Thymus (tissue), 11 donors: Measurements from ENCODE around the gene MACROD2. TPM values are rescaled to one million over a fixed set of nuclear protein-coding genes. Genes with fewer than 3 reads are reported as not detected.

ENCODE experiments used
- DNase-seq, 9 donors: peaks; one replicate each; pipeline ENCODE4 v3.0.0-alpha.2; 2013; ENCODE audit warnings: low spot score in 9 of 9, low read depth in 6 of 9, missing footprints in 1 of 9
- H3K27ac ChIP-seq, 2 donors: one replicate each; pipeline ENCODE4 v1.5.1; 2013; ENCODE audit warnings: control low read depth in 1 of 2, low read depth in 1 of 2, low read length in 1 of 2, mild to moderate bottlenecking in 1 of 2, moderate library complexity in 1 of 2
- H3K27me3 ChIP-seq, 2 donors: one replicate each; pipeline ENCODE4 v1.5.1; 2013; ENCODE audit warnings: low read length in 1 of 2; ENCODE audit not compliant: control insufficient read depth in 2 of 2, insufficient read depth in 1 of 2
- H3K36me3 ChIP-seq, 2 donors: one replicate each; pipeline ENCODE4 v1.5.1; 2013; ENCODE audit warnings: low read length in 1 of 2, mild to moderate bottlenecking in 1 of 2, moderate library complexity in 1 of 2; ENCODE audit not compliant: control insufficient read depth in 2 of 2, insufficient read depth in 2 of 2
- H3K4me1 ChIP-seq, 2 donors: one replicate each; pipeline ENCODE4 v1.5.1; 2013; ENCODE audit warnings: low read length in 2 of 2; ENCODE audit not compliant: control insufficient read depth in 2 of 2, insufficient read depth in 2 of 2
- H3K4me3 ChIP-seq, 2 donors: one replicate each; pipeline ENCODE4 v1.5.1; 2013; ENCODE audit warnings: low read length in 2 of 2, control low read depth in 1 of 2, mild to moderate bottlenecking in 1 of 2
- H3K9me3 ChIP-seq, 2 donors: one replicate each; pipeline ENCODE4 v1.5.1; 2013; ENCODE audit warnings: low read length in 1 of 2, mild to moderate bottlenecking in 1 of 2; ENCODE audit not compliant: control insufficient read depth in 2 of 2, insufficient read depth in 1 of 2
- WGBS: extraction: QIAGEN DNeasy Blood & Tissue Kit; methylation state at CpG from one replicate; pipeline ENCODE4 v1.1.7; 2013; 5-methylcytosine and 5-hydroxymethylcytosine counted together
- polyA plus RNA-seq: library from polyadenylated mRNA; stranded (reverse); fragments of 200-250 nt; gene quantifications from one replicate; pipeline ENCODE4 v1.2.3, GENCODE V29; 2013
- total RNA-seq: library from RNA; stranded (reverse); fragments of 120-200 nt; gene quantifications from one replicate; pipeline ENCODE4 v1.2.4, GENCODE V29; 2013
- donor health status: healthy.

The MACROD2 gene
- total and polyA plus RNA-seq, 2 donors, result 1.6 to 4.2 TPM

DNA sequence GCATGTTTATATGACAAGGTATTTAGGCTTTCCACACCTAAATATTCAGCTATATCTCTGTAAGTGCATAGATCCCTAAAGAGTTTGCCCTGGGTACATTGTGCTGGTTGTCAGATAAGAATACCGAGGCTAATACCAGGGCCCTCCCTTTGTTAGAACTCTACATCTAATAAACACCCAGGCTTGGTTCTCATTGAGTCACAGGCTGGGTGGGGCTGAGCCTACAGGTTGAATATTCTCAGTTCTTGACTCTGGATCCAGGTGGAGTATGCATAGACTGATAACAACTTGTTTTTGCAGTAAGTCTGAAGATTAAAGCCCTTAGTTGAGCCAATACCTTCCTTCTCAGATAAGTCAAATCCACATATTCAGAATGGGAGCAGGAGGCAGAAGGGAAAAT, 654.3 kb downstream of the MACROD2 start:
- Histone ChIP-seq H3K4me3 (no peak overlapping the region), H3K9me3 (no peaks in the 10 kb centered on the region), H3K27ac (no peak overlapping the region), H3K4me1 (no peaks in the 10 kb centered on the region), H3K27me3 (no peaks in the 10 kb centered on the region), H3K36me3 (no peaks in the 10 kb centered on the region)
- DNase-seq, result no peak
- WGBS, result 97% methylated on average over 1 of the region's 1 CpG

DNA sequence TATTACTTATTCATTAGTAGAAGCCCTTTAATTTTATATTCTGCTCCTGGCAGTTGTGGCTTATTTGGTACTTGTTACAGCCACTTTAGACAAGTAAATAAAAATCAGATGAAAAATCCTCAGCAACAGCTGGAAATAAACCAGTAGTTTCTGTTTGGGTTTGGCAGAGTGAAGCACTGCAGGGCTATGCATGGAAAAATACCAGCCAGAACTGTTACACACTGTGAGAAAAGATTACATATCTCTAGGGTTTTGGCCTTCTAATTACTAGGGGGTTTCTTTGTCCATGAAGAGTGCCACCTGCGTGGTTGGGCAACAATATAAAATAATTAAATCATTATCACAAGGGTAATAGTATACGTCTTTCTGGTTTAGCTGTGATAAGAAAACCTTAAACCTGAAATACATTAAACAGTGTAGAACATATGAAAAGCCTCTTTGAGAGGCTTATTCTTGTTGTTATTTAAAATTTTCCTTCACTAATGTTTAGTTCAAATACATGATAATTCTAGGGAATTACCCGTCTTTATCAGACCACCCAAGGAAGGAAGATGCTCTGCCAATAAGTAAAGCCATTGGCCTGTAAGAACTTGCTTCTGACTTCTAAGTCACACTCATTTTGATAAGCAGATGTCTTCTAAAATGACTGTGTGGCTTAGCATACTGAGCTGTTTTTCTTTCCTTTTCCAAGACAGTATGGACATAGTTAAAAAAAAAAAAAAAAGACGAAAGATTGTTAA, 662.1 kb downstream of the MACROD2 start:
- Histone ChIP-seq H3K27me3 (no peaks in the 10 kb centered on the region), H3K36me3 (no peaks in the 10 kb centered on the region), H3K4me1 (no peaks in the 10 kb centered on the region), H3K4me3 (no peak overlapping the region), H3K27ac (no peak overlapping the region), H3K9me3 (no peaks in the 10 kb centered on the region)
- DNase-seq, result no peak
- WGBS, result 91% methylated on average over 4 of the region's 4 CpGs

DNA sequence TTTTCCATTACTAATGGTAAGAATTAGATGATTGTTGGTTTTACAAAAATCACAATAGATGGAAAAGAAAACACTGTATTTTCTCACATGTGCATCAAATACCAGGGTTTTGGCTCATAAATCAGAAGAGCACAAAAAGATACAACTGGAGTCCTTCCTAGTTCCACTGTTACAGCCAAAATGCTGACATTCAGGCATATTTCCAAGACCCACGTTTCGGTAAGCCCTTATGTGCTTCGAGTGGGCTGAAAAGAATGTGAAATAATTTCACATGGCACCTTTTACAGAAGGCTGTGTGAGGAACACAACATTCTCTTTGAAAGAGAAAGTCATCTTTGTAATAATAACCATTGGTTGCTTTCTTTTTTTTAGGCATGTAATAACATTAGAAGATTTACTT, 668.8 kb downstream of the MACROD2 start:
- H3K27me3 ChIP-seq, result no peaks in the 10 kb centered on the region
- WGBS, result 82% methylated on average over 3 of the region's 3 CpGs
- no peak overlapping the region for H3K27ac ChIP-seq
- H3K36me3 ChIP-seq, result no peaks in the 10 kb centered on the region
- no peak overlapping the region for H3K4me3 ChIP-seq
- no peaks in the 10 kb centered on the region for H3K9me3 ChIP-seq
- no peak for DNase-seq
- no peaks in the 10 kb centered on the region for H3K4me1 ChIP-seq

DNA sequence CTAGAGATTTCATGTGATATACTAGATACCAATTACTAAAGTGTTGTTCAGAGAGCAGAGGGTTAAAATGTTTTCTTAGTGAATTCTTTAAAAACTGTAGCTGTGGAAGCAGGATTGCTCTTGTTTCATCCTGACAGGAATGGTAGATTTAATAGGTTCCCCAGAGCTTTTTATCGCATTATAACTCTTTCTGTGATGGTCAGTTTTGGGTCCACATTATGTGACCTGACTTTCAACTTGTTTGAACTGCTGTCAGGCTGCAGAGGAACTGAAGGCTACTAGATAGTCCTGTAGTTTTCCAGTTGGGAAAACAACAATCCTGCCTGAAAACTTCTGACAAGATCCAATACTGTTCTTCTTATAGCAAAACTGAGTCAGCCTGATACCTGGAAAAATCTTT, 671.4 kb downstream of the MACROD2 start:
- DNase-seq, result no peak
- Histone ChIP-seq H3K36me3 (no peaks in the 10 kb centered on the region), H3K4me3 (no peak overlapping the region), H3K9me3 (no peaks in the 10 kb centered on the region), H3K4me1 (no peaks in the 10 kb centered on the region), H3K27me3 (no peaks in the 10 kb centered on the region), H3K27ac (no peak overlapping the region)
- 88% methylated on average over 1 of the region's 1 CpG for WGBS

DNA sequence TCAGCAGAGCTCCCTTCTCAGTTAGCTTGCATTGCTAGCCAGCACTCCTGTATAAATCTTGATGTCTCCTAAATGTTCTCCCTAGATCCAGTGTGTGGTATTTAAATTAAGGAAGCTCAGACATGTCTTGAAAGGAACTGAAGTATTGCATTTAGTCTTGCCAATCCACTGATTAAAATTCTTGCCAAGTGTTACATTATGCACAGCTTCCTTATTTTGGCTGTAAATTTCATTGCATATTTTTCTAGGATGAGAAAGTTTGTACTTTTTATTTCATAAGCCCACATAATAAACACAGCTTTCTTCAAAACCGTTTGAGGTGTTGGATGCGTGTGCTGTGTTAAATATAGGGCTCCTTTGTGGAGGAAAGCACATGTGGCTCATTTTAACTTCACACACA, 671.9 kb downstream of the MACROD2 start:
- WGBS, result 85% methylated on average over 2 of the region's 2 CpGs

DNA sequence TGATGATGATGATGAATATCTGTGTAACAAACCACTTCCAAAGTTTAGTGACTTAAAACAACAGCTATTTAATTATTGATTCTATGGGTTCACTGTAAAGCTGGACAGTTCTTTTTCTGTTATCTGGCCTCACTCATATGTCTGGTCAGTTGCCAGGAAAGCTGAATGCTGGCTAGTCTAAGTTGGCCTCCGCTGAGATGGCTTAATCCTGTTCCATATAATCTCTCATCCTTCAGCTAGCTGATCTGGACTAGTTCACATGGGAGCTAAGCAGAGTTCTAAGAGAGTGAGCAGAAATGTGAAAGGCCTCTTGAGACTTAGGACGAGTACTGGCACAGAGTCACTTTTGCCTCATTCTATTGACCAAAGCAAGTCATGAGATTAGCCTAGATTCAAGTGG, 676.8 kb downstream of the MACROD2 start:
- Histone ChIP-seq H3K27me3 (no peaks in the 10 kb centered on the region), H3K9me3 (no peaks in the 10 kb centered on the region), H3K36me3 (no peaks in the 10 kb centered on the region), H3K4me3 (no peak overlapping the region), H3K27ac (no peak overlapping the region), H3K4me1 (no peaks in the 10 kb centered on the region)
- DNase-seq, result no peak
- 93% methylated on average over 2 of the region's 2 CpGs for WGBS

More for the DNA sequence above, 671.9 kb downstream of the MACROD2 start:
- no peak overlapping the region for H3K27ac ChIP-seq
- no peaks in the 10 kb centered on the region for H3K27me3 ChIP-seq
- H3K9me3 ChIP-seq, result no peaks in the 10 kb centered on the region
- no peak overlapping the region for H3K4me3 ChIP-seq
- H3K4me1 ChIP-seq, result no peaks in the 10 kb centered on the region
- no peak for DNase-seq
- H3K36me3 ChIP-seq, result no peaks in the 10 kb centered on the region

DNA sequence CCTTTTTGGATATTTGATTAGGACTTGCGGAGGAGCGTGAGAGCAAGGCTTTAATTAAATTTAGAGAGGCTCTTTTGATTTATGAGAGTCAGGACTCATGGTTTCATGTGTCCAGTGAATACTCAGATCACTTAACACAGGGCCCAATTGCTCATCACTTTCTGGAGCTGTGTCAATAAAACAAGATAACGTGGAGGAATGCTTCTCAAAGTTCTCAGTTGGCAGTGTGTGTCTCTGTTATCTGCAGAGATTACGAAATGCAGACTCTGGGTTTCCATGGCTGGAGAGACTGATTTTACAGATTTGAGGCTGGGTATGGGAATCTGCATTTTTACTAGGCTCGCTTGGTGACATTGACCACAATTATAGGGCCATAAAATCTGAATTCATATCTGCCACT, 677.8 kb downstream of the MACROD2 start:
- 95% methylated on average over 5 of the region's 5 CpGs for WGBS
- Histone ChIP-seq H3K36me3 (no peaks in the 10 kb centered on the region), H3K9me3 (no peaks in the 10 kb centered on the region), H3K27me3 (no peaks in the 10 kb centered on the region), H3K4me1 (no peaks in the 10 kb centered on the region), H3K27ac (no peak overlapping the region), H3K4me3 (no peak overlapping the region)
- no peak for DNase-seq

- Histone ChIP-seq H3K27me3 (no peaks in the 10 kb centered on the region), H3K27ac (no peak overlapping the region), H3K9me3 (no peaks in the 10 kb centered on the region), H3K4me3 (no peak overlapping the region), H3K4me1 (no peaks in the 10 kb centered on the region), H3K36me3 (no peaks in the 10 kb centered on the region)
- no peak for DNase-seq
- 58% methylated on average over 2 of the region's 2 CpGs for WGBS
These were observed 682.1 kb downstream of the MACROD2 start for GRCh38 chr20:14677455-14677854.

DNA sequence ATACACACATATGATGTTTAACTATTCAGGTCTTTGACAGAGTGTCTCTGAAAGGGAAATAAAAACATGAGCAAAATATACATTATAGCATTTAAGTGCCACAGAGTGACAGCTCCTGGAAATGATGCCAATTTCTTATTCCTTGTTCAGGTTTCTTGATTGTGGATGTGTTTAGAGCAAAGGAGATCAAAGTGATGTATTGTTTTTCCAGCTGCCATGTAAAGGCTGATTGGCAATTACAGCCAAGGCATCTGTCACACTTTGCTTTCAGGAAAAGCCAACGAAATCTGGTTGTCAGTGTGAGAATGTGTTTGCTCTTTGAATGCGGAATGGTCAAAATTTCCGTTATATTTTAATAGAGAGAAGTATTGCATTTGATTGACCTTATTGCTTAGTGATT, 689.9 kb downstream of the MACROD2 start:
- Histone ChIP-seq H3K4me3 (no peak overlapping the region), H3K27me3 (no peaks in the 10 kb centered on the region), H3K27ac (no peak overlapping the region), H3K36me3 (no peaks in the 10 kb centered on the region), H3K4me1 (no peaks in the 10 kb centered on the region), H3K9me3 (no peaks in the 10 kb centered on the region)
- no peak for DNase-seq
- WGBS, result 83% methylated on average over 3 of the region's 3 CpGs
